ENCODE results near the gene LIPJ. TPM values are rescaled to one million over a fixed set of nuclear protein-coding genes. Genes with fewer than 3 reads are reported as not detected.

LIPJ gene
- total and polyA plus RNA-seq, 10 of the 15 experiments (the other 5 are each of a cell fraction or from before 2014, with no cell fraction given): 0.03 to 0.23 (median 0.08) TPM; not detected in 5

GRCh38 chr10:88540351-88540750 lies 46.2 kb upstream of the LIPJ start:
- ChIA-PET SMC1A (ENCODE audit: uncharacterized antibody, unreplicated experiment) (interaction anchor here (0.6 kb wide), 2 partner anchors 9 to 106 kb away, joined by 3 read pairs; no protein-coding TSS in a partner anchor), RAD21 (ENCODE audit: unreplicated experiment) (no interaction called here), CTCF (no interaction called here), POLR2A (no interaction called here)
- in situ Hi-C loops (cut with MboI) (no loop called here), intact Hi-C loops (cut with micrococcal nuclease; ENCODE audit: unreplicated experiment) (no loop called here)
- no peaks in the 10 kb centered on the region for H3K27me3 ChIP-seq (replicated peaks in 1 of 2; ENCODE audit: control insufficient read depth in 2 of 2, insufficient read depth in 2 of 2, low read length in 1 of 2)
- H3K4me2 ChIP-seq (ENCODE audit: control insufficient read depth, insufficient read depth): no peak overlapping the region
- WGBS (ENCODE audit: insufficient coverage, insufficient replicate concordance, low lambda C conversion rate, missing lambda C conversion rate): 95% methylated on average over 1 of the region's 1 CpG
- no peak for TF ChIP-seq MYB (IDR thresholded peaks at IDR 0.05; ENCODE audit: borderline replicate concordance, low read depth, low read length)
- no peak for TF ChIP-seq POU2F2 (IDR thresholded peaks at IDR 0.05; ENCODE audit: borderline replicate concordance, low read depth, low read length)
- TF ChIP-seq JUND (IDR thresholded peaks at IDR 0.05; ENCODE audit: low read depth, low read length): no peak
- TF ChIP-seq ZBTB11 (CRISPR knock-in tag; IDR thresholded peaks at IDR 0.05): no peak
- no peak for TF ChIP-seq TARDBP (IDR thresholded peaks at IDR 0.05; ENCODE audit: borderline replicate concordance)
- TF ChIP-seq MEF2B (IDR thresholded peaks at IDR 0.05; ENCODE audit: partially characterized antibody, poor library complexity, severe bottlenecking): no peak
- TF ChIP-seq RBBP5 (conservative IDR thresholded peaks at IDR 0.05): no peak
- TF ChIP-seq POLR2AphosphoS2 (IDR thresholded peaks at IDR 0.05; ENCODE audit: low read depth, low read length): no peak
- TF ChIP-seq ESRRA (IDR thresholded peaks at IDR 0.05; ENCODE audit: low read length): no peak
- no peak for TF ChIP-seq IRF4 (IDR thresholded peaks at IDR 0.05; ENCODE audit: low read depth, low read length)
- no peak for TF ChIP-seq USF1 (IDR thresholded peaks at IDR 0.05; ENCODE audit: borderline replicate concordance, extremely low read length, insufficient read depth, low read depth, low read length)
- TF ChIP-seq ZNF207 (IDR thresholded peaks at IDR 0.05; ENCODE audit: borderline replicate concordance): no peak
- ATAC-seq (no peak), DNase-seq (ENCODE audit: low read depth, low spot score) (no peak), FAIRE-seq (no peak)
- no peaks in the 10 kb centered on the region for H3K79me2 ChIP-seq (ENCODE audit: control insufficient read depth, insufficient read depth, low read length)
- no peaks in the 10 kb centered on the region for H4K20me1 ChIP-seq (ENCODE audit: control insufficient read depth, insufficient read depth)
- no peak overlapping the region for H2AFZ ChIP-seq (ENCODE audit: control insufficient read depth, low read depth, low read length)
- H3K4me1 ChIP-seq (ENCODE audit: control insufficient read depth, insufficient read depth, low read length): peaks cover 7% of the 10 kb centered on the region
- H3K36me3 ChIP-seq (ENCODE audit: control insufficient read depth in 2 of 2, insufficient read depth in 2 of 2, low read length in 1 of 2): no peaks in the 10 kb centered on the region
- no peaks in the 10 kb centered on the region for H3K9me3 ChIP-seq (replicated peaks; ENCODE audit: control insufficient read depth, insufficient read depth, low read length)
- BruUV-seq (replicated peaks): no TSS peak
- no peak overlapping the region for H3K27ac ChIP-seq (ENCODE audit: control insufficient read depth, insufficient read depth)
- no peak overlapping the region for H3K9ac ChIP-seq (ENCODE audit: control insufficient read depth, insufficient read depth, low read length)
- no peak overlapping the region for H3K4me3 ChIP-seq
